Subcutaneous adipose tissue (tissue), 4 donors: ENCODE results near the gene ACAD9. TPM values are rescaled to one million over a fixed set of nuclear protein-coding genes. Genes with fewer than 3 reads are reported as not detected.

Source experiments
- total RNA-seq, 4 donors: library from RNA; depleted of rRNA; stranded (reverse); fragments of >200 nt; gene quantifications; one replicate each; pipeline ENCODE4 v1.1.0, GENCODE V29; 2016
- TF ChIP-seq, protein P1 (sequence below): fragments of 450-650 bp; IDR thresholded peaks from one replicate; pipeline ENCODE4 v1.5.1; 2016; ENCODE audit warnings: low read depth, mild to moderate bottlenecking, control low read depth, antibody characterized with exemption, moderate library complexity

ACAD9 gene
- total RNA-seq, 4 donors from 2014 or later = 34.1 to 87.0 (median 42.2) TPM

DNA sequence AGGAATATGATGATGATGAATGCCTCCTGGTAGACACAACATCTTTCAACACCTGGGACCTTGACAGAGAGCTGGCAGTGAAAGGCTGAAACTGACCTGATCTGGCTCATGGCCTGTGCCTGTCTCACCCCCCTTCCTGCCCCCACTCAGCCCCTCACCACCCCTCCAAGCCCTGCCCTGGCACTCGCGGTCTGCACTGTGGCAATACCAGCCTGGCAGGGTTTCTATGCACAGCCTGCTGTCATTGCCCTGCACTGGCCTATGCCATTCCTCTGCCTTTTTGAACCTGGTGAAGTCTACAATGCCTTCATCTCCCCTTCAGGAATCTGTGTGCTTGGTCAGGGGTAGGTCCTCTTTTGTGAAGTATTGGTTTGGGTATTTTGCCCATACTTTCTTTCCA lies 56.5 kb downstream of the ACAD9 start:
- TF ChIP-seq, protein P1, sequence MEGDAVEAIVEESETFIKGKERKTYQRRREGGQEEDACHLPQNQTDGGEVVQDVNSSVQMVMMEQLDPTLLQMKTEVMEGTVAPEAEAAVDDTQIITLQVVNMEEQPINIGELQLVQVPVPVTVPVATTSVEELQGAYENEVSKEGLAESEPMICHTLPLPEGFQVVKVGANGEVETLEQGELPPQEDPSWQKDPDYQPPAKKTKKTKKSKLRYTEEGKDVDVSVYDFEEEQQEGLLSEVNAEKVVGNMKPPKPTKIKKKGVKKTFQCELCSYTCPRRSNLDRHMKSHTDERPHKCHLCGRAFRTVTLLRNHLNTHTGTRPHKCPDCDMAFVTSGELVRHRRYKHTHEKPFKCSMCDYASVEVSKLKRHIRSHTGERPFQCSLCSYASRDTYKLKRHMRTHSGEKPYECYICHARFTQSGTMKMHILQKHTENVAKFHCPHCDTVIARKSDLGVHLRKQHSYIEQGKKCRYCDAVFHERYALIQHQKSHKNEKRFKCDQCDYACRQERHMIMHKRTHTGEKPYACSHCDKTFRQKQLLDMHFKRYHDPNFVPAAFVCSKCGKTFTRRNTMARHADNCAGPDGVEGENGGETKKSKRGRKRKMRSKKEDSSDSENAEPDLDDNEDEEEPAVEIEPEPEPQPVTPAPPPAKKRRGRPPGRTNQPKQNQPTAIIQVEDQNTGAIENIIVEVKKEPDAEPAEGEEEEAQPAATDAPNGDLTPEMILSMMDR = no peak

DNA sequence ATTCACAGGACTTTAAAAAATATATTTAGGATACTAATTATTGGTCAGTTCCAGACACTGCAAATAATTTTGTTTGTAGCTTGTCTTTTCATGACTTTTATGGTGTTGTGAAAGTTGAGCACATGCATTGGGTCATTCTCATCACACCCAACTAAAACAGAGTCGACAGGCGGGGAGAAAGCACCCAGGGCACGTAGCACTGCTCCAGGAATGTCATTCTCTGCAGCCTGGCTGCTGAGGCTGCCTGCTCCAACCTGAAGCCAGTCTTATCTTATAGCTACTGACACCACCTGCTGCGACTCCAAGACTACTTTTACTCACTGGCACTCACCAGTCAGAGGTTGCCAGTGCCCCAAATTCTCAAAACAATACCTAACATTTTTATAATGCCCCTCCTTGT lies 56.9 kb downstream of the ACAD9 start:
- TF ChIP-seq, protein P1 = no peak

DNA sequence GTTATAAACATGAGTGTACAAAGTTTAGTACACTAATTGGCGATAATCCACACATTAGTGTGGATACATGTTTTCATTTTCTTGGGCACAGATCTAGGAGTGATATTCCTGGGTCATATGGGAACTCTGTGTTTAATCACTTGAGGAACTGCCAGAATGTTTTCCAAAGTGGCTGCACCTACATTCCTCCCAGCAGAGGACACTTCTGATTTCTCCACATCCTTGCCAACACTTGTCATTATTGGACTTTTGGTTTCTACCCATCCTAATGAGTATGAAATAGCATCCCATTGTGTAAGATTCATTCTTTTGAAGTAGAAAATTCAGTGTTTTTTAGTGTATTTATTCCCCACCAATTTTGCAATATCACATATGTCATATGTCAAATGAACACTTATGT lies 60.8 kb downstream of the ACAD9 start:
- TF ChIP-seq, protein P1 = no peak

DNA sequence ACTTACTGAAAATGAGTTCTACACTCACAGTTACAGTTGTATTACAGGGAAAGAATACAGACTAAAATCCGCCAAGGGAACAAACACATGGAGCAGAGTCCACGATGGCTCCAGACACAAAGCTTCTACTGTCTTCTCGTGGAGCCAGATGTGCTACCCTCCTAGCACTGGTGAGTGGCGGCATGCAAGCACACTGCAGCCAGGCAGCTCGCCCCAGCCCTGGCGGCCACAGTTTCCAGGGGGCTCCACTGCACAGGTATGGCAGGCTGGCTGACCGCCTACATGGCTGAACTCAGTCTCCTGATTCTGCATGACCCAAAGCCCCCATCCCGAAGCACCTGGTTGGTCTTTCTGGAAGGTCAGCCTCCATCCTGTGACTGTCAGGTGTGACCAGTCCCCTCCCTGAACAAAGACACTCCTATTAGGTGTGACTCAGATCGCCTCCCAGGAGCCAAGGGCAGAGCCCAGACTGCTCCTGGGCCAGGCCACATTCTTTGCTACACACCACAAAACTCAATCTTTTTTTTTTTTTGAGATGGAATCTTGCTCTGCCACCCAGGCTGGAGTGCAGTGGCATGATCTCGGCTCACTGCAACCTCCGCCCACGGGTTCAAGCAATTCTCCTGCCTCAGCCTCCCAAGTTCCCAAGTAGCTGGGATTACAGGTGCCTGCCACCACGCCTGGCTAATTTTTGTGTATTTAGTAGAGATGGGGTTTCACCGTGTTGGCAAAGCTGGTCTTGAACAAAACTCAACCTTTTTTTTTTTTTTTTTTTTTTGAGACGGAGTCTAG lies 62.9 kb downstream of the ACAD9 start:
- TF ChIP-seq, protein P1 = no peak

DNA sequence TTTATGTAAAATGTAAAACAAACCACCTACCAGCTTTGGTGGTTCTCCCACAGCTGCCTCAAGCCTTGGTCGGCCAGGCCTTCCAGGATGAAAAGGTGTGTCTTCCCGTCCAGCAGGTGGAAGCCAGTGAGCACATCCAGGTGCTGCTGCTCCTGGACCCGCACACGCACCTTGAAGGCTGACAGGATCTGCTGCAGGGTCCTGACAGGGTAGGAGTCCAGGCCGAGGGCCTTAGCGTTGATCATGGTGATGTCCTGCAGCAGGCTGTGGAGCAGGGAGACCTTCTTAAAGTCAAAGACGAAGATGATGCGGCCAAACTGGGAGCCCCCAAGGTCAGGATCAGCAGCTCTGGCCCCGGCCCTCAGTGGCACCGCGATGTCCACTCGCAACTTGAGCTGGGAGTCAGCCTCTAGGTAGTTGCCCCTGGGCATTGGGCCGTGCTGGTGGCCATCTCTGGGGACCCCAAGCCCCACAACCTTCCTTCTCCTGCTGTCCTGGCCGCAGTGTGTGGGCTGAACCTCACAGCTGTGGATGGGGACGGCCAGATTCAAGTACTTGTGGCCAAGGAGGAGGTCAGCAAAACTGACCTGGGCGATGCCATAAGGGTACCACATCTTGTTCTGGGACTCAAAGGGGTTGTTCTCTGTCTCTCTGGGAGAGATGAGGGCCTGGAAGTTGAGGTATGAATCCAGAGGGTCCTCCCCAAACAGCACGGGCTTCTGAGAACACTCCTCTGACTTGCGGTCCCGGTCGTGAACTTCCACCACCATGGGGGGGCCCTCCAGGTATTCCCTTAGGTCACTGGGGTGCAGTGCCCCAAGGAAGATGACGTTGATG lies 65.8 kb downstream of the ACAD9 start:
- TF ChIP-seq, protein P1 = no peak

DNA sequence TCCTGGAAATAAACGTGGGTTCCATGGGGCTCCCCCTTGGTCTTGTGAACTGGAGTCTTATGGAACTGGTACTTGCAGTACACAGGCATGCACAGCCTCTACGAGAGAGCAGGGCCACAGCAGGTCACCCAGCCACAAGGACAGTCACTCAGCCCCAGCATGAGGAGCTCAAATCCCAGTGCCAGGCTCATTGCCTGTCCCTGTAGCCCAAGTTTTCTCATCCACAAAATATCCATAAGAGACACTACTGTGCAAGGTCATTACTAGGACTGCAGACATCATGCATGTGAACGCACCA lies 66.4 kb downstream of the ACAD9 start:
- TF ChIP-seq, protein P1 = no peak

DNA sequence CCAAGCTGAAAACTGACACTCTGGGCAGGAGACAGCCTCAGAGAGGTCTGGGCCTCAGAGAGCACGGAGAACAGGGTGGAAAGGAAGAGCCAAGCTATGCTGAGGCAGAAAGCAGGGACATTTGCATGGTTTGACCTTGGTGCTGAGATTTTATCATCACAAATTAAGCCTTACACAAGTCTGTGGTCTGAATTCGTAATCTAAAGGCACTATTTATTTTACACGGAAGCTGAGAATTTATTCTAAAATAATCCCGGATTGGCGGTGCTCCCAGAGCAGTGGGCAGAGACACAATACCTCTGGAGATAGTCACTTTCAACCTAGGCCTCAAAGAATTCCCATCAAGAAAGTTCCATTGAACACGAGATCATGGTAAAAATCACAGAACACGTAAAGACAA lies 67.0 kb downstream of the ACAD9 start:
- TF ChIP-seq, protein P1 = no peak
